ENCODE measurements around the gene P2RX6. TPM values are rescaled to one million over a fixed set of nuclear protein-coding genes. Genes with fewer than 3 reads are reported as not detected.
A peak's percentile ranks its signal among the peaks of the same experiment; 100 is the strongest.

Gene P2RX6
- total RNA-seq, 1 experiment from 2014 or later, result 1.3 TPM

- DNase-seq (ENCODE audit: low read depth), result peak; percentile 77
Measured at GRCh38 chr22:21074102-21074715, 59.2 kb downstream of the P2RX6 start.

GRCh38 chr22:21075516-21076138 lies 60.7 kb downstream of the P2RX6 start:
- DNase-seq (ENCODE audit: low read depth), result no peak

- DNase-seq (ENCODE audit: low read depth), result no peak
Measured at GRCh38 chr22:21076912-21077625, 62.1 kb downstream of the P2RX6 start.

Other genes with a start within 250 kb of the P2RX6 start
- gene SERPIND1, start 241.1 kb upstream of the P2RX6 start, total RNA-seq (2014; rRNA removed; shearing (Covaris generic)), result 0.17 TPM in 1 of 2 replicates, not detected in the other
- gene PI4KA, start 156.4 kb upstream of the P2RX6 start, total RNA-seq (2014; rRNA removed; shearing (Covaris generic)), result 13.0 and 15.7 TPM in 2 replicates
- gene SNAP29, start 156.2 kb upstream of the P2RX6 start, total RNA-seq (2014; rRNA removed; shearing (Covaris generic)), result 5.4 and 6.6 TPM in 2 replicates
- 32.2 and 33.8 TPM in 2 replicates for gene CRKL, start 97.8 kb upstream of the P2RX6 start, total RNA-seq (2014; rRNA removed; shearing (Covaris generic))
- gene AIFM3, start 47.9 kb upstream of the P2RX6 start, total RNA-seq (2014; rRNA removed; shearing (Covaris generic)), result 2.0 TPM in 1 of 2 replicates, not detected in the other
- gene LZTR1, start 32.9 kb upstream of the P2RX6 start, total RNA-seq (2014; rRNA removed; shearing (Covaris generic)), result 19.1 and 22.9 TPM in 2 replicates
- 42.3 and 58.3 TPM in 2 replicates for gene THAP7, start 13.0 kb upstream of the P2RX6 start, total RNA-seq (2014; rRNA removed; shearing (Covaris generic))
- gene SLC7A4, start 17.4 kb downstream of the P2RX6 start, total RNA-seq (2014; rRNA removed; shearing (Covaris generic)), result not detected in 2 replicates
- not detected in 2 replicates for gene LRRC74B, start 30.8 kb downstream of the P2RX6 start, total RNA-seq (2014; rRNA removed; shearing (Covaris generic))

Data from Daoy (cell line).